Measurements from ENCODE around the gene RELN. TPM values are rescaled to one million over a fixed set of nuclear protein-coding genes. Genes with fewer than 3 reads are reported as not detected.

RELN gene
- total RNA-seq, 1 experiment from 2014 or later, result 0.20 TPM

DNA sequence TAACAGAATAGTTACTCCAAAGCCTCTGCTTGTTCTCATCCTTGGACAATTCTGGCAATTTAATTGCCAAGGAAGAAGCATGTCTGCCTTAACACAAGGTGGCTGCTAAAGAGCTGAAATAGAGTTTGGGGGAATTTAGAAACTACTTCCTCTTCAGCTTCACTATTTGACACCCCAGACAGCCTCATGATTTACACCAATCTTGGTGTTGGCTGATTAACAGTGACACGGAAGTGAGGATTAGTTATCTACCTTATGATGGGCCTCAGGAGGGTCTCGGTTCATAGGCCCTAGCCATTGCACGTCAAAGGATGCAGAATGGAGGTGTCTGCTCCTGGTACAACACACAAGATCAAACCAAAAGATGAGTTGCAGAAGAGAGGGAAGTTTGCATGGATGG, 102.4 kb downstream of the RELN start:
- Mint-ChIP-seq H3K4me1 (no peaks in the 10 kb centered on the region), H3K9me3 (no peaks in the 10 kb centered on the region), H3K27me3 (ENCODE audit: low read depth) (no peaks in the 10 kb centered on the region), H3K4me3 (no peak overlapping the region), H3K36me3 (no peaks in the 10 kb centered on the region), H3K27ac (no peak overlapping the region)
- no peak for DNase-seq (ENCODE audit: low spot score)
- ChIA-PET POLR2A (no interaction called here), CTCF (no interaction called here)
- TF ChIP-seq TP53 (CRISPR knock-in tag; IDR thresholded peaks at IDR 0.05) (no peak), NR2C2 (CRISPR knock-in tag; IDR thresholded peaks at IDR 0.05) (no peak), FOXJ3 (CRISPR knock-in tag; IDR thresholded peaks at IDR 0.05; ENCODE audit: borderline replicate concordance) (no peak)
- TF ChIP-seq, protein P1, sequence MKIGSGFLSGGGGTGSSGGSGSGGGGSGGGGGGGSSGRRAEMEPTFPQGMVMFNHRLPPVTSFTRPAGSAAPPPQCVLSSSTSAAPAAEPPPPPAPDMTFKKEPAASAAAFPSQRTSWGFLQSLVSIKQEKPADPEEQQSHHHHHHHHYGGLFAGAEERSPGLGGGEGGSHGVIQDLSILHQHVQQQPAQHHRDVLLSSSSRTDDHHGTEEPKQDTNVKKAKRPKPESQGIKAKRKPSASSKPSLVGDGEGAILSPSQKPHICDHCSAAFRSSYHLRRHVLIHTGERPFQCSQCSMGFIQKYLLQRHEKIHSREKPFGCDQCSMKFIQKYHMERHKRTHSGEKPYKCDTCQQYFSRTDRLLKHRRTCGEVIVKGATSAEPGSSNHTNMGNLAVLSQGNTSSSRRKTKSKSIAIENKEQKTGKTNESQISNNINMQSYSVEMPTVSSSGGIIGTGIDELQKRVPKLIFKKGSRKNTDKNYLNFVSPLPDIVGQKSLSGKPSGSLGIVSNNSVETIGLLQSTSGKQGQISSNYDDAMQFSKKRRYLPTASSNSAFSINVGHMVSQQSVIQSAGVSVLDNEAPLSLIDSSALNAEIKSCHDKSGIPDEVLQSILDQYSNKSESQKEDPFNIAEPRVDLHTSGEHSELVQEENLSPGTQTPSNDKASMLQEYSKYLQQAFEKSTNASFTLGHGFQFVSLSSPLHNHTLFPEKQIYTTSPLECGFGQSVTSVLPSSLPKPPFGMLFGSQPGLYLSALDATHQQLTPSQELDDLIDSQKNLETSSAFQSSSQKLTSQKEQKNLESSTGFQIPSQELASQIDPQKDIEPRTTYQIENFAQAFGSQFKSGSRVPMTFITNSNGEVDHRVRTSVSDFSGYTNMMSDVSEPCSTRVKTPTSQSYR (CRISPR knock-in tag; IDR thresholded peaks at IDR 0.05), result no peak
- no peak for ATAC-seq

DNA sequence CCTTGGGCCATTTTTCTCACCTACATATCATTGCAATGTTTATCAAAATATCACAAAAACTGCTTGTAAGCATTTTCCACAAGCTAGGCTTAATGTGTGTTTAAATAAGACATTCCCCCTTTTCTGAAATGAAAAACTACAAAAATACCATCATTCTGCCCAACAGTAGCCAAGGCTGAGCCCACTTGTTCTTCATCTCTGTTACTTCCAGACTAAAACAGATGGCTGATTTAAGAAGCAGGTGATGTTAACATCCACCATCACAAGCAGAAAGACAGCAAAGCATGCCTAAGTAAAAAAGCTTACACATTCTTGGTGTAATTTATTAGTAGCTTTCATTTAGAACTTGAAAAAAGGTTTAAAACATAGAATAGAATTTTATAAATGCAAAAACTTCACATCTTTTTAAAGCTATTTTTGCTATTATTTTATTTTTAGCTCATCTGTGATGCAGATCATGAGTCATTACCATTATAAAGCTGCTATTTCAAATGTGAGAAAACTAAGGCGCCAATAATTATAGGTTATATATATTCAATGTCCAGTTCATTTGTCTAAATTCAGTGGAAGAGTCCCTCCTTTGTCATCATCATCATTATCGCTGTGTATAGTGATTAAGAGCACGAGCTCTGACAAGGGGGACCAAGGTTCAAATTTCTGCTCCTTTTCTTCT, 109.4 kb downstream of the RELN start:
- no peaks in the 10 kb centered on the region for H3K36me3 Mint-ChIP-seq

DNA sequence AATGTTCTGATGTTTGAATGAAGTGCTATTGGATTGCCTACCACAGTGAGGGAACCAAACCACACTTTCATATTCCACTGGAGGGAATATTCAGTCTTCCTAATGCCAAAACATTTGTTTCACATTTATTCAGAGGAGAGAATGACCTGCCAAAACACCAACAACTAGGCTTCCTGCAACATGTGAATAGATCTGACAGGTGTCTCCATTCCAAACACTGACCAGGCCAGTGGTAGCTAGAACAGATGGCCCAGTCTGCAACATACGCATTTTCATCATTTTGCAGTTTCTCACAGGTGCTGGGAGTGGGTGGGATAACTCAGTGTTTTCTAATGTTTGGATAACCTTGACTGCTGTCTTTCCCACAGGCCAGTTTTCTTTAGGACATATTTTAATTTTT, 110.0 kb downstream of the RELN start:
- Mint-ChIP-seq H3K36me3 (no peaks in the 10 kb centered on the region), H3K9me3 (peaks cover 3% of the 10 kb centered on the region), H3K4me1 (peaks cover 10% of the 10 kb centered on the region), H3K4me3 (no peak overlapping the region), H3K27me3 (ENCODE audit: low read depth) (no peaks in the 10 kb centered on the region), H3K27ac (no peak overlapping the region)
- POLR2A ChIA-PET, result no interaction called here
- ATAC-seq (no peak), DNase-seq (ENCODE audit: low spot score) (no peak)
- CTCF ChIA-PET, result interaction anchor here (1.0 kb wide), 1 partner anchor 22 kb away, joined by 3 read pairs; no protein-coding TSS in a partner anchor
- TF ChIP-seq GRHL2 (CRISPR knock-in tag; IDR thresholded peaks at IDR 0.05; ENCODE audit: insufficient replicate concordance, severe bottlenecking), result no peak
- TF ChIP-seq, protein P2, sequence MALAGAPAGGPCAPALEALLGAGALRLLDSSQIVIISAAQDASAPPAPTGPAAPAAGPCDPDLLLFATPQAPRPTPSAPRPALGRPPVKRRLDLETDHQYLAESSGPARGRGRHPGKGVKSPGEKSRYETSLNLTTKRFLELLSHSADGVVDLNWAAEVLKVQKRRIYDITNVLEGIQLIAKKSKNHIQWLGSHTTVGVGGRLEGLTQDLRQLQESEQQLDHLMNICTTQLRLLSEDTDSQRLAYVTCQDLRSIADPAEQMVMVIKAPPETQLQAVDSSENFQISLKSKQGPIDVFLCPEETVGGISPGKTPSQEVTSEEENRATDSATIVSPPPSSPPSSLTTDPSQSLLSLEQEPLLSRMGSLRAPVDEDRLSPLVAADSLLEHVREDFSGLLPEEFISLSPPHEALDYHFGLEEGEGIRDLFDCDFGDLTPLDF (CRISPR knock-in tag; IDR thresholded peaks at IDR 0.05), result no peak
- no peak for TF ChIP-seq FOXK1 (CRISPR knock-in tag; IDR thresholded peaks at IDR 0.05)
- TF ChIP-seq, protein P3, sequence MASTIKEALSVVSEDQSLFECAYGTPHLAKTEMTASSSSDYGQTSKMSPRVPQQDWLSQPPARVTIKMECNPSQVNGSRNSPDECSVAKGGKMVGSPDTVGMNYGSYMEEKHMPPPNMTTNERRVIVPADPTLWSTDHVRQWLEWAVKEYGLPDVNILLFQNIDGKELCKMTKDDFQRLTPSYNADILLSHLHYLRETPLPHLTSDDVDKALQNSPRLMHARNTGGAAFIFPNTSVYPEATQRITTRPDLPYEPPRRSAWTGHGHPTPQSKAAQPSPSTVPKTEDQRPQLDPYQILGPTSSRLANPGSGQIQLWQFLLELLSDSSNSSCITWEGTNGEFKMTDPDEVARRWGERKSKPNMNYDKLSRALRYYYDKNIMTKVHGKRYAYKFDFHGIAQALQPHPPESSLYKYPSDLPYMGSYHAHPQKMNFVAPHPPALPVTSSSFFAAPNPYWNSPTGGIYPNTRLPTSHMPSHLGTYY (CRISPR knock-in tag; IDR thresholded peaks at IDR 0.05), result no peak
- no peak for TF ChIP-seq CREB1 (CRISPR knock-in tag; IDR thresholded peaks at IDR 0.05)
- TF ChIP-seq ESRRA (CRISPR knock-in tag; IDR thresholded peaks at IDR 0.05; ENCODE audit: borderline replicate concordance), result no peak
- TF ChIP-seq, protein P4, sequence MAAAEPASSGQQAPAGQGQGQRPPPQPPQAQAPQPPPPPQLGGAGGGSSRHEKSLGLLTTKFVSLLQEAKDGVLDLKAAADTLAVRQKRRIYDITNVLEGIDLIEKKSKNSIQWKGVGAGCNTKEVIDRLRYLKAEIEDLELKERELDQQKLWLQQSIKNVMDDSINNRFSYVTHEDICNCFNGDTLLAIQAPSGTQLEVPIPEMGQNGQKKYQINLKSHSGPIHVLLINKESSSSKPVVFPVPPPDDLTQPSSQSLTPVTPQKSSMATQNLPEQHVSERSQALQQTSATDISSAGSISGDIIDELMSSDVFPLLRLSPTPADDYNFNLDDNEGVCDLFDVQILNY (CRISPR knock-in tag; IDR thresholded peaks at IDR 0.05), result no peak
- TF ChIP-seq, protein P5, sequence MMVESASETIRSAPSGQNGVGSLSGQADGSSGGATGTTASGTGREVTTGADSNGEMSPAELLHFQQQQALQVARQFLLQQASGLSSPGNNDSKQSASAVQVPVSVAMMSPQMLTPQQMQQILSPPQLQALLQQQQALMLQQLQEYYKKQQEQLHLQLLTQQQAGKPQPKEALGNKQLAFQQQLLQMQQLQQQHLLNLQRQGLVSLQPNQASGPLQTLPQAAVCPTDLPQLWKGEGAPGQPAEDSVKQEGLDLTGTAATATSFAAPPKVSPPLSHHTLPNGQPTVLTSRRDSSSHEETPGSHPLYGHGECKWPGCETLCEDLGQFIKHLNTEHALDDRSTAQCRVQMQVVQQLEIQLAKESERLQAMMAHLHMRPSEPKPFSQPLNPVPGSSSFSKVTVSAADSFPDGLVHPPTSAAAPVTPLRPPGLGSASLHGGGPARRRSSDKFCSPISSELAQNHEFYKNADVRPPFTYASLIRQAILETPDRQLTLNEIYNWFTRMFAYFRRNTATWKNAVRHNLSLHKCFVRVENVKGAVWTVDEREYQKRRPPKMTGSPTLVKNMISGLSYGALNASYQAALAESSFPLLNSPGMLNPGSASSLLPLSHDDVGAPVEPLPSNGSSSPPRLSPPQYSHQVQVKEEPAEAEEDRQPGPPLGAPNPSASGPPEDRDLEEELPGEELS (CRISPR knock-in tag; IDR thresholded peaks at IDR 0.05), result no peak
- TF ChIP-seq, protein P6, sequence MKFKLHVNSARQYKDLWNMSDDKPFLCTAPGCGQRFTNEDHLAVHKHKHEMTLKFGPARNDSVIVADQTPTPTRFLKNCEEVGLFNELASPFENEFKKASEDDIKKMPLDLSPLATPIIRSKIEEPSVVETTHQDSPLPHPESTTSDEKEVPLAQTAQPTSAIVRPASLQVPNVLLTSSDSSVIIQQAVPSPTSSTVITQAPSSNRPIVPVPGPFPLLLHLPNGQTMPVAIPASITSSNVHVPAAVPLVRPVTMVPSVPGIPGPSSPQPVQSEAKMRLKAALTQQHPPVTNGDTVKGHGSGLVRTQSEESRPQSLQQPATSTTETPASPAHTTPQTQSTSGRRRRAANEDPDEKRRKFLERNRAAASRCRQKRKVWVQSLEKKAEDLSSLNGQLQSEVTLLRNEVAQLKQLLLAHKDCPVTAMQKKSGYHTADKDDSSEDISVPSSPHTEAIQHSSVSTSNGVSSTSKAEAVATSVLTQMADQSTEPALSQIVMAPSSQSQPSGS (CRISPR knock-in tag; IDR thresholded peaks at IDR 0.05; ENCODE audit: borderline replicate concordance, low read depth), result no peak
- no peak for TF ChIP-seq OVOL2 (CRISPR knock-in tag; IDR thresholded peaks at IDR 0.05; ENCODE audit: borderline replicate concordance)
- no peak for TF ChIP-seq TP53 (CRISPR knock-in tag; IDR thresholded peaks at IDR 0.05)
- no peak for TF ChIP-seq NFATC4 (CRISPR knock-in tag; IDR thresholded peaks at IDR 0.05)

More for the DNA sequence above, 109.4 kb downstream of the RELN start:
- Mint-ChIP-seq H3K27ac (no peak overlapping the region), H3K4me3 (no peak overlapping the region), H3K4me1 (peaks cover 10% of the 10 kb centered on the region), H3K9me3 (peaks cover 3% of the 10 kb centered on the region), H3K27me3 (ENCODE audit: low read depth) (no peaks in the 10 kb centered on the region)
- ChIA-PET CTCF (interaction anchor here (1.0 kb wide), 1 partner anchor 22 kb away, joined by 3 read pairs; no protein-coding TSS in a partner anchor), POLR2A (no interaction called here)
- no peak for ATAC-seq
- no peak for DNase-seq (ENCODE audit: low spot score)
- TF ChIP-seq ZNF317 (CRISPR knock-in tag; IDR thresholded peaks at IDR 0.05; ENCODE audit: borderline replicate concordance, low read depth) (no peak), JUN (CRISPR knock-in tag; IDR thresholded peaks at IDR 0.05) (no peak), PRRX2 (CRISPR knock-in tag; IDR thresholded peaks at IDR 0.05) (no peak), ZNF138 (CRISPR knock-in tag; conservative IDR thresholded peaks at IDR 0.05) (no peak), CREM (CRISPR knock-in tag; IDR thresholded peaks at IDR 0.05) (no peak), JAZF1 (CRISPR knock-in tag; IDR thresholded peaks at IDR 0.05) (no peak), CBFB (CRISPR knock-in tag; IDR thresholded peaks at IDR 0.05; ENCODE audit: low read depth) (no peak), ZNF232 (CRISPR knock-in tag; IDR thresholded peaks at IDR 0.05) (no peak)
- TF ChIP-seq, protein P7, sequence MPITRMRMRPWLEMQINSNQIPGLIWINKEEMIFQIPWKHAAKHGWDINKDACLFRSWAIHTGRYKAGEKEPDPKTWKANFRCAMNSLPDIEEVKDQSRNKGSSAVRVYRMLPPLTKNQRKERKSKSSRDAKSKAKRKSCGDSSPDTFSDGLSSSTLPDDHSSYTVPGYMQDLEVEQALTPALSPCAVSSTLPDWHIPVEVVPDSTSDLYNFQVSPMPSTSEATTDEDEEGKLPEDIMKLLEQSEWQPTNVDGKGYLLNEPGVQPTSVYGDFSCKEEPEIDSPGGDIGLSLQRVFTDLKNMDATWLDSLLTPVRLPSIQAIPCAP (CRISPR knock-in tag; IDR thresholded peaks at IDR 0.05), result no peak
- TF ChIP-seq, protein P8, sequence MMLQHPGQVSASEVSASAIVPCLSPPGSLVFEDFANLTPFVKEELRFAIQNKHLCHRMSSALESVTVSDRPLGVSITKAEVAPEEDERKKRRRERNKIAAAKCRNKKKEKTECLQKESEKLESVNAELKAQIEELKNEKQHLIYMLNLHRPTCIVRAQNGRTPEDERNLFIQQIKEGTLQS (CRISPR knock-in tag; conservative IDR thresholded peaks at IDR 0.05), result no peak
